ENCODE results near the gene RPL34.

RPL34 gene

DNA sequence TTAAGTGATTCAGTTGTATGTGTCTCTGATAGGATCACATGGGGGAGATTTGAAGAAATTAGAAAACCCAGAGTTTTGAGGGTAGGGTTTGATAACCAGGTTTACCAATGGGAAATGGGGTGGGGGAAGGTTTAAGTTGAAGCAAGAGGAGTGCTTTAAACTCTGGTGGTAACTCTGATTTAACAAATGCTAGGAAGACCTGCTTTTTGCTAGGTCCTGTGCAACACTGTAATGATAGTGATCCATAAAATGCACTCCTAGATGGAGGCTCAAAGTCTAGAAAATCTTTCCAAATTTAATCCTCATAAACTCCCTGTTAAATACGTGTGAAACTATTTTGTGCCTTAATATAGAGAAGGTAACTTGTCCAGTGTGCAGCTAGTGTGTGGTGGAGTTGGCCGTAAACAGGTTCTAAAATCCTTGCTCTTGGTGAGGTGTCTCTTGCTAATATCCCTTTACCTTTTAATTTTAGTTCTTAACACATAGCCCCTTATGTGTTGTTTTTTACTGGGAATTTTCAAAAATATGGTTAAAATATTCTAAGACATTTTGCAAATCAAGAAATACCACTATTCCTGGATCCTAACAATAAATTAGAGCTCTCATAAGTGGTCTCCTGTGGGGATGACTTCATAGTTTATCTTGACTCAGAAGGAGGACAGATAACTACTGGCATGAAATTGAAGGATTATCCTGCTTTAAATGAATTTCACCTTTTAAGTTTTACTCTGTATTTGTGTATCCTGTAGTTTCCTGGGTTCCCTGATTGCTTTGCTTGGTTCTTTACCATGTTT is 4.1 kb downstream of the RPL34 start:
- no peak for DNase-seq

DNA sequence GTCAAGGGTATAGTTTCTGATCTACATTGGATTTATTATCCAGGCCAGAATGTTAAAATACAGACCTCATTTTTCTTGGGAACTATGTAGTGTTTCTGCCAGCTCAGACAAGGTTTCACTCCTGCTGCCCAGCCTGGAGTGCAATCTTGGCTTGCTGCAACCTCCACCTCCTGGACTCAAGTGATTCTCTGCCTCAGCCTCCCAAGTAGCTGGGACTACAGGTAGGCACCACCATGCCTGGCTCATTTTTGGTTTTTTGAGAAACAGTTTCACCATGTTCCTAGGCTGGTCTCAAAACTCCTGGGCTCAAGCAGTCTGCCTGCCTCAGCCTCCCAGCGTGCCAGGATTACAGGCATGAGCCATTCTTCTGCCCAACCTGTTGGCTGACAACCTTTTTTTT is 5.7 kb downstream of the RPL34 start:
- no peak for DNase-seq

DNA sequence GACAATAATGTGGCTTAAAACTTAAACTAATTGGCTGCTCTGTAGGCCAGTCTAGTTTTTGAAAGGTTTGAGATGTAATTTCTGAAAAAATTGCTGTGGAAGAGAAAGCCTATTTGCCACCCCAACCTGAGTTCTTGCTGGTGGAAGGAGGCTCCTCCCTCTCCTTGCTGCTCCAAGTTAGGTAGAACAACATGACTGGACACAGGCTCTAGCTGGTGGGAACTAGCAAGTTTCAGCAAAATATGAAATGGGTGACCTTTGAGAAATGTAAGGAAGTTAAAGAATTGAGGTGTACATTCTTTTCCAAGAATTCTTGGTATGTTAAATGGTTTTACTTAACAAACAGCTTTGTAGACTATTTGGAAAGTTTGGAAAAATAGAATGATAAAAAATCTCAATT is 8.0 kb downstream of the RPL34 start:
- no peak for DNase-seq

GRCh38 chr4:108635070-108635655 is 14.8 kb downstream of the RPL34 start:
- no peak for DNase-seq

GRCh38 chr4:108636246-108636645 is 15.9 kb downstream of the RPL34 start:
- no peak for DNase-seq

GRCh38 chr4:108637856-108638255 is 17.5 kb downstream of the RPL34 start:
- DNase-seq, result no peak

DNA sequence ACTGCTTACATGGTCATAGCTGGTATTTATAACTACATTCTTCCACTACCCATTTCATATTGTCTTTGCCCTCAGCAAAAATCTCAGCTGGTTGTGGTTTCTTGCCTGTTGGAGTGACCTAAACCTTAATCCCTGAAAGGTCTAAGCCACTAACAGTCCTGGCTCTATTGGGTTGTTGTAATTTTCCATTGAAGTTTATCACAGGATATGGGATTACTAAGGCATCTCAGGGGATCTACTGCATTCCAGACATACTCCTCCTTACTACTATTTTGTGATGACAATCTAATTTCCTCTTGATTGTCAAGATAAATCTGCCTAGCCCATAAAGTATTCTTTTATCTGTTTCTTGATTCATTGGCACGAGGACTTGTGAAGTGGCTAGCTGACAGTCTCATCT is 23.9 kb downstream of the RPL34 start:
- DNase-seq, result no peak

- no peak for DNase-seq
Observed at GRCh38 chr4:108646706-108647105, 26.3 kb downstream of the RPL34 start.

GRCh38 chr4:108649863-108650211 is 29.5 kb downstream of the RPL34 start:
- no peak for DNase-seq

- peak; percentile 92 for DNase-seq
Observed at GRCh38 chr4:108650212-108651013, 30.0 kb downstream of the RPL34 start, which contains the start of gene OSTC. Gene OSTC (plus strand): TSS chr4:108650599. CDS start chr4:108650656, 57 bp downstream.

DNA sequence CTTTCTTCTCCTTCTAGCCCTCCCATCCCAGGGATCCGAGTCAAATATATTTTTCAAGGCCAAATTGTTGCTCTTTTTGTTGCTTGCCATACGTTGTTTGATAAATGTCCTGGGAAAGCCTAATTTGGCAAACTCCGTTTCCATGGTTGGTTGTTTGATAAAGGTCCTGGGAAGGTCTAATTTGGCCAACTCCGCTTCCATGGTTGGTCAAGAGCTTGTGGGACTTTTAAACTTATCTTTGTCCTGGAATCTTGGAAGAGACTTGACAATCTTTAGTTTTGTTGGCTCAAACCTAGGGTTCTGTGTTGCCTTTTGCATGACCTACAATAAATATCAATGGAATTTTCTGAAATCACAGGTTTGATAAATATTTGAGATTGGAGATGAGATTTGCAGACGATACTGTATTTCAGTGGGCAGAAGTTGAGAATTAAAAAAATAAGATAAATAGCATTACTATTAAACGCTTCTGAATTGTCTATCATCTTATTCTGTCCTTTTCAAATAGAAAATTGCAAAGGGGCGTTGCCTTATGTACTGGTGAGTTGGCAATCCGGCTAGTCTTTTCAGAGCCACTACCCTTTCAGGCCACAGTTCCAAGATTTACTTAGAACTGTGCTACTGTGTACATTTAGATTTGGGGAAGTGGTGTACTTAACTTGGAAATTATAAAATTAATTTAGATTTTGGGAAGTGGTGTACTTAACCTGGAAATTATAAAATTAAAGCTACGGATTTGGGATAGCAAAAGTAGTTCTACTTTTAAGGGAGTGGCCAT is 30.8 kb downstream of the RPL34 start:
- DNase-seq, result peak; percentile 27

DNA sequence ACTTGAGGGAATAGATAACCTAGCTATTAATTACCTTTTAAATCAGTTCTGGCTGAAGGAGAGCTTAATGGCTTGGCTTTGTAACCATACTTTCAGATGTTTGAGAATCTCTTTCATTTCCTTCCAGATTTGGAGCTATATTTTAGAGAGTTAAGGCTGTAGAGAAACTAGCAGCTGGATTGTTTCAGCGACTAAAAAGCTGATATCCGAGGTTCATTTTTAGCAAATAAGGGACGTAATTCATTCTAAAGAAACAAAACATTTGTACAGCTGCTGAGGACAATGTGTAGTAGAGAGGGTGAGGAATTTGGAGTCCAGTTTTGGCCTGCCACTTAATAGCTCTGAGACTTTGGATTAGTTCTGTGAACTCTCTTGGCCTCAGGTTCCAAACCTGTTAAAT is 42.3 kb downstream of the RPL34 start:
- no peak for DNase-seq

DNA sequence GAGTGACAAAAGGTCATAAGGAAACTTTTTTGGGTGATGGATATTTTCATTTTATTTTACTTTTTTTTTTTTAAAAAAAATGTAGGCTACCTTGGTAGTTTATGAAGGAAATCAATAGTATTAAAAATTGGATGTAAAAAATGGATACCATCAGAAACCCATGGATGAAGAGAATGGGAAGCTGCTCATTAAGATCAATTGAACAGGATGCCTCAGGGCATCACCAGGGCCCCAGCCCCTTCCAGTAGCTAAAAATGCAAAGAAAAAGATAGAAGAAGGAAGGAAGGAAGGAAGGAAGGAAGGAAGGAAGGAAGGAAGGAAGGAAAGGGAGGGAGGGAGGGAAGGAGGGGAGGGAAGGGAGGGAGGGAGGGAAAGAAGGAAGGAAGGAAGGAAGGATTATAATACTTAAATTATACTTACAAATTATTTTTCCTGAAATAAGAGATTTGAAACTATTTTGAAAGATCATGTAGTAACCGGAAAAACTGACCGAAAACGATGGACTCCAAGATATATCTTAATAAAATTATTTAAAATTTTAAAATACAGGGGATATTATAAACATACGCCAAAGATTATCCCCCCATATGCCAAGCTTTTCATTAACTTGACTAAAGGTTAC is 54.1 kb downstream of the RPL34 start:
- no peak for DNase-seq
